ENCODE data around the gene SLC8A1.

- no peak for TF ChIP-seq CTCF (IDR thresholded peaks at IDR 0.05 in 4 of 5, conservative IDR thresholded peaks at IDR 0.05 in 1 of 5)
- no peak for TF ChIP-seq POLR2A (IDR thresholded peaks at IDR 0.05)
Observed at GRCh38 chr2:40126006-40126405, 325.9 kb downstream of the SLC8A1 start.
